Measurements from ENCODE around the gene ZNF423.

ZNF423 gene

GRCh38 chr16:49453021-49453420, 402.9 kb downstream of the ZNF423 start:
- H3K36me3 ChIP-seq (replicated peaks; ENCODE audit: insufficient read depth, low read length), result no peaks in the 10 kb centered on the region
- no peak for DNase-seq
- H3K27ac ChIP-seq (ENCODE audit: low read length), result no peak overlapping the region
- H3F3A ChIP-seq (ENCODE audit: insufficient read depth, low read length), result no peaks in the 10 kb centered on the region
- H3K9ac ChIP-seq (ENCODE audit: low read length), result no peak overlapping the region
- H3K9me2 ChIP-seq (replicated peaks; ENCODE audit: insufficient read depth, low read length), result no peaks in the 10 kb centered on the region
- no peak overlapping the region for H2AFZ ChIP-seq (ENCODE audit: low read length)
- H3K4me1 ChIP-seq (ENCODE audit: low read length), result no peaks in the 10 kb centered on the region
- no peaks in the 10 kb centered on the region for H3K9me3 ChIP-seq (replicated peaks; ENCODE audit: insufficient read depth, low read length)
- H3K79me2 ChIP-seq (ENCODE audit: low read length), result no peaks in the 10 kb centered on the region
- no peak for TF ChIP-seq CTCF (IDR thresholded peaks at IDR 0.05; ENCODE audit: low read length)
- no peak overlapping the region for H3K4me2 ChIP-seq (ENCODE audit: low read depth, low read length)
- H3K27me3 ChIP-seq (replicated peaks; ENCODE audit: insufficient read depth, low read length), result no peaks in the 10 kb centered on the region
- no peaks in the 10 kb centered on the region for H4K20me1 ChIP-seq (ENCODE audit: insufficient read depth, low read length)
- H3K4me3 ChIP-seq (ENCODE audit: low read length), result no peak overlapping the region

- Histone ChIP-seq H3F3A (ENCODE audit: insufficient read depth, low read length) (no peaks in the 10 kb centered on the region), H3K4me1 (ENCODE audit: low read length) (no peaks in the 10 kb centered on the region), H3K27ac (ENCODE audit: low read length) (no peak overlapping the region), H3K36me3 (replicated peaks; ENCODE audit: insufficient read depth, low read length) (no peaks in the 10 kb centered on the region), H3K4me3 (ENCODE audit: low read length) (no peak overlapping the region), H3K9ac (ENCODE audit: low read length) (no peak overlapping the region), H3K9me2 (replicated peaks; ENCODE audit: insufficient read depth, low read length) (no peaks in the 10 kb centered on the region), H3K9me3 (replicated peaks; ENCODE audit: insufficient read depth, low read length) (no peaks in the 10 kb centered on the region), H2AFZ (ENCODE audit: low read length) (0 out of 2 replicates have a peak overlapping the region, but pooled peaks have one; percentile 6), H4K20me1 (ENCODE audit: insufficient read depth, low read length) (no peaks in the 10 kb centered on the region), H3K27me3 (replicated peaks; ENCODE audit: insufficient read depth, low read length) (no peaks in the 10 kb centered on the region), H3K79me2 (ENCODE audit: low read length) (no peaks in the 10 kb centered on the region), H3K4me2 (ENCODE audit: low read depth, low read length) (peak overlapping the region; percentile 16; the same call in 1 of the 2 replicates)
- no peak for DNase-seq
- TF ChIP-seq EZH2phosphoT487 (IDR thresholded peaks at IDR 0.05; ENCODE audit: low read length) (no peak), CTCF (IDR thresholded peaks at IDR 0.05; ENCODE audit: low read length) (no peak)
Measured at GRCh38 chr16:49452578-49452977, 403.3 kb downstream of the ZNF423 start.

GRCh38 chr16:49452108-49452507, 403.8 kb downstream of the ZNF423 start:
- H4K20me1 ChIP-seq (ENCODE audit: insufficient read depth, low read length), result no peaks in the 10 kb centered on the region
- H3F3A ChIP-seq (ENCODE audit: insufficient read depth, low read length), result no peaks in the 10 kb centered on the region
- H3K4me1 ChIP-seq (ENCODE audit: low read length), result no peaks in the 10 kb centered on the region
- peak overlapping the region; percentile 16; the same call in 1 of the 2 replicates for H3K4me2 ChIP-seq (ENCODE audit: low read depth, low read length)
- no peaks in the 10 kb centered on the region for H3K9me3 ChIP-seq (replicated peaks; ENCODE audit: insufficient read depth, low read length)
- no peak overlapping the region for H3K9ac ChIP-seq (ENCODE audit: low read length)
- no peak overlapping the region for H3K27ac ChIP-seq (ENCODE audit: low read length)
- H2AFZ ChIP-seq (ENCODE audit: low read length), result 0 out of 2 replicates have a peak overlapping the region, but pooled peaks have one; percentile 6
- no peaks in the 10 kb centered on the region for H3K79me2 ChIP-seq (ENCODE audit: low read length)
- H3K9me2 ChIP-seq (replicated peaks; ENCODE audit: insufficient read depth, low read length), result no peaks in the 10 kb centered on the region
- H3K36me3 ChIP-seq (replicated peaks; ENCODE audit: insufficient read depth, low read length), result no peaks in the 10 kb centered on the region
- no peaks in the 10 kb centered on the region for H3K27me3 ChIP-seq (replicated peaks; ENCODE audit: insufficient read depth, low read length)
- TF ChIP-seq CTCF (IDR thresholded peaks at IDR 0.05; ENCODE audit: low read length) (no peak), EZH2phosphoT487 (IDR thresholded peaks at IDR 0.05; ENCODE audit: low read length) (no peak), EZH2 (optimal IDR thresholded peaks at IDR 0.05; ENCODE audit: low read depth, low read length) (no peak)
- DNase-seq, result no peak
- no peak overlapping the region for H3K4me3 ChIP-seq (ENCODE audit: low read length)

Data from MM.1S (cell line).